HG03159 (cell line): Measurements from ENCODE around the gene EXOC1.
"Not testable (repeated sequence)": the region's sequence is repeated elsewhere in the genome, so short reads cannot be mapped to it uniquely, and the experiment has no call there.

Experiments
- ATAC-seq: cut with Tn5 transposase; IDR thresholded peaks from one replicate; pipeline ENCODE4 v1.9.1; 2021; ENCODE audit warnings: mild to moderate bottlenecking, moderate library complexity; ENCODE audit not compliant: unreplicated experiment

EXOC1 gene

GRCh38 chr4:55853484-55854046, at the start of gene EXOC1:
Gene EXOC1 (plus strand): TSS chr4:55853648. CDS start chr4:55858324, 4,676 bp downstream.
- peak; percentile 99 for ATAC-seq

GRCh38 chr4:55807556-55807955, 45.9 kb upstream of the EXOC1 start:
- no peak for ATAC-seq

GRCh38 chr4:55808186-55808585, 45.3 kb upstream of the EXOC1 start:
- no peak for ATAC-seq

GRCh38 chr4:55808632-55809031, 44.8 kb upstream of the EXOC1 start:
- no peak for ATAC-seq

GRCh38 chr4:55817691-55818090, 35.8 kb upstream of the EXOC1 start:
- ATAC-seq = no peak

GRCh38 chr4:55819634-55820033, 33.8 kb upstream of the EXOC1 start, which contains the start of gene EXOC1L:
Gene EXOC1L (plus strand): TSS chr4:55819790. CDS start chr4:55820027, 237 bp downstream.
- ATAC-seq = no peak

- ATAC-seq = no peak
Observed at GRCh38 chr4:55820279-55820678, 33.2 kb upstream of the EXOC1 start.

GRCh38 chr4:55822329-55822728, 31.1 kb upstream of the EXOC1 start:
- no peak for ATAC-seq

GRCh38 chr4:55824865-55825264, 28.6 kb upstream of the EXOC1 start:
- no peak for ATAC-seq

- ATAC-seq = no peak
Observed at GRCh38 chr4:55826986-55827385, 26.5 kb upstream of the EXOC1 start.

- ATAC-seq = no peak
Observed at GRCh38 chr4:55827582-55827981, 25.9 kb upstream of the EXOC1 start.

- no peak for ATAC-seq
Observed at GRCh38 chr4:55830048-55830447, 23.4 kb upstream of the EXOC1 start.

GRCh38 chr4:55830716-55831115, 22.7 kb upstream of the EXOC1 start:
- ATAC-seq = no peak

- no peak for ATAC-seq
Observed at GRCh38 chr4:55834086-55834795, 19.2 kb upstream of the EXOC1 start.

- ATAC-seq = no peak
Observed at GRCh38 chr4:55837903-55838302, 15.5 kb upstream of the EXOC1 start.

- ATAC-seq = no peak
Observed at GRCh38 chr4:55838356-55838755, 15.1 kb upstream of the EXOC1 start.

- ATAC-seq = no peak
Observed at GRCh38 chr4:55838952-55839351, 14.5 kb upstream of the EXOC1 start.

- no peak for ATAC-seq
Observed at GRCh38 chr4:55840956-55841355, 12.5 kb upstream of the EXOC1 start.

- not testable (repeated sequence) for ATAC-seq
Observed at GRCh38 chr4:55841373-55842239, 11.8 kb upstream of the EXOC1 start.

GRCh38 chr4:55842312-55842711, 11.1 kb upstream of the EXOC1 start:
- not testable (repeated sequence) for ATAC-seq

- no peak for ATAC-seq
Observed at GRCh38 chr4:55849724-55850123, 3.7 kb upstream of the EXOC1 start.

- no peak for ATAC-seq
Observed at GRCh38 chr4:55851885-55852284, 1.6 kb upstream of the EXOC1 start.
